Measurements from ENCODE around the gene PCGF5.
A peak's percentile ranks its signal among the peaks of the same experiment; 100 is the strongest.
"Not testable (repeated sequence)": the region's sequence is repeated elsewhere in the genome, so short reads cannot be mapped to it uniquely, and the experiment has no call there.

The PCGF5 gene

DNA sequence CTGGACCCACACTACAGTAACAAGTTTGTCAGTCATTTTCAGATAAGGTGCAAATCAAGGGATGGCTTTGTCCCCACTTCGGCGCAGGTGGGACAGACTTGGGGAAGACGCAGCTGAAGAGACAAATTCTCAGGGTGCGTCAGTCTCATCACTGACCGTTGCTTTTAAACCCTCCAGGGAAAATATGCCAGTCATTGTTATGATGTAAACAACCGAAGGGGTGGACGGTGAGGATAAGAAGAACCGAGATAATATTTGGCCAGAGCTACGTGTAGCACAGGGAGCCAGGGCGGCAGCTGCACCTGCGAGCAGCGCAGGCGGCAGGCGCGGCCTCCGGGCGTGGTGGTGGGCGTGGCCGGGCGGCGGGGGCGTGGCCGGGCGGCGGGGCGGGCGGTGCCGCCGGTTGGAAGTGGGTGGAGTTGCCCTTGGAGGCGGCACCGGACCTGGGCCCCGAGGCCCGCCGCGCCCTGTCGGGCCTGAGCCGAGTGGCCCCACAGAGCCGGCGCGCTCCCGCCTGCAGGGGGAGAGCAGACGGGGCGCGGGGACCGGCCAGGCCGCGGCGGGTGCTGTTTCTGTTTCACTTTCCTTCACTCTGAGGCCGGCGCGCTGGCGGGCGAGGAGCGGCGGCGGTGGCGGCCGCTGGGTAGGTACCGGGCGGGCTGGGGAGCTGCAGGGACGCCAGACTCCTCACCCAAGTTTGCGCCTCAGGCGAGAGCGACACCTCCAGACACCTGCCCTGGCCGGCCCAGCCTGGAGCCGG, at the start of gene PCGF5:
Gene PCGF5 (plus strand): TSS at position 470 of the 760 bp plus-strand sequence. CDS start 2,209 bp downstream, outside the sequence.
- peak; percentile 81 for DNase-seq (ENCODE audit: low read depth)

DNA sequence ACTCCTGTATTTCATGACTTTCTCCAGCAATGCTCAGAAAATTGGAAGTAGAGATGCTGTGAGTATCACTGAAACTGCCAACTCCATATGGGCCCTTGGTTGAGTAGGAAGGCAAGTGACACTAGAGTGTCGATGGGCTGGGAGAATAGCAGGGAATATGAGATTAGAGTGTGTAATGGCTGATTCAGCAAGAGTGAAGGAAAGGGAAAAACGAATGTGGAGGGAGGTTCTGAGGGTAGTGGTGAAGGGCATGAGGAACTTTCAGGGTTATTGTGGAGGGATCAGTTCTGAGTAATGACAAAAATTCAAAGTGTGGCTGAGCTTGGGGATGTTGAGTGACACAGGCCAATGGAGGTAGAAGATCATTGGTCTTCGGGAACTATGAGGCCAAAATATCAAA, 49.0 kb upstream of the PCGF5 start:
- DNase-seq (ENCODE audit: low read depth), result no peak

- no peak for DNase-seq (ENCODE audit: low read depth)
These were observed 48.1 kb upstream of the PCGF5 start for GRCh38 chr10:91172348-91172747.

GRCh38 chr10:91185239-91185875, 35.1 kb upstream of the PCGF5 start:
- no peak for DNase-seq (ENCODE audit: low read depth)

GRCh38 chr10:91187156-91187555, 33.3 kb upstream of the PCGF5 start:
- DNase-seq (ENCODE audit: low read depth), result no peak

DNA sequence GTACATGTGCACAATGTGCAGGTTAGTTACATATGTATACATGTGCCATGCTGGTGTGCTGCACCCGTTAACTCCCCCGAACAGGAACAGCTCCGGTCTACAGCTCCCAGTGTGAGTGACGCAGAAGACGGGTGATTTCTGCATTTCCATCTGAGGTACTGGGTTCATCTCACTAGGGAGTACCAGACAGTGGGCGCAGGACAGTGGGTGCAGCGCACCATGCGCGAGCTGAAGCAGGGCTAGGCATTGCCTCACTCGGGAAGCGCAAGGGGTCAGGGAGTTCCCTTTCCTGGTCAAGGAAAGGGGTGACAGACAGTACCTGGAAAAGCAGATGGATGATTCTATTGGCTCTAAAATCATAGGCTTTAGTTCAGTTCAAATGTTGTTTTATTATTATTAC, 32.5 kb upstream of the PCGF5 start:
- not testable (repeated sequence) for DNase-seq (ENCODE audit: low read depth)

DNA sequence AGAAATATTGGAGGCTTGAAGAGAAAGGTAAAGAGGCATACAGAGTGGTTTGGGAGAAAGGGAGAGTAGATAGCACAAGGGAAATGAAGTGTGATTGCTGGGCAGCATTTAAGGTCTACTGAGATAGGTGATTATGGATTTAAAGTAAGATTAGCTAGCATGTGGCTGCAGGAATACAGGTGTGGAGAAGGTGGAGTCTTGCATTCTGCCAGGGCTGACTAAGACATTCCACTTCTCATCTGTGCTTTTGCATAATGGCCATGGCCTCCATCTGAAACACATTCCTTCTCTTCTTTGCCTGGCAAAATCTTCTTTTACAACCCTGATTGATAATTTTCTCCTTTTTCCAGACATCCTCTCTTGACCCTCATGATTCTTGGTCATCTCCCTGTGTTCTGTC, 31.6 kb upstream of the PCGF5 start:
- no peak for DNase-seq (ENCODE audit: low read depth)

GRCh38 chr10:91190388-91190870, 30.0 kb upstream of the PCGF5 start:
- no peak for DNase-seq (ENCODE audit: low read depth)

GRCh38 chr10:91190876-91191583, 29.4 kb upstream of the PCGF5 start:
- DNase-seq (ENCODE audit: low read depth), result no peak

DNA sequence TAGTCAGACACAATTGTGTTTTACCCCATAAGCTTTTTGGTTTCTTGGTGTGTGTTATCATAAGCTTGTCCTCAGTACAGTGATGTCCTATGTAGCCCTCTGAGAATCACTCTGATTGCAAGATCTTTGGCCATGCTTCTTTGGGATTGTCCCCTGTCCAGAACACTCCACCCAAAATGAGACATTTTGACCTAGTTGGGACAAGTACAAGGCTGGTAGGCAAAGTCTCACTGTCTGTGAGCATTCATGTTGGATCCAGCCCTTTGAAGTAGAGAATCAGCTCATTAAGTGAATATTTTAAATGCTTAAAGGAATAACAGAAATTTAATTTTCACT, 28.9 kb upstream of the PCGF5 start:
- no peak for DNase-seq (ENCODE audit: low read depth)

- no peak for DNase-seq (ENCODE audit: low read depth)
These were observed 25.8 kb upstream of the PCGF5 start for GRCh38 chr10:91194497-91195179.

DNA sequence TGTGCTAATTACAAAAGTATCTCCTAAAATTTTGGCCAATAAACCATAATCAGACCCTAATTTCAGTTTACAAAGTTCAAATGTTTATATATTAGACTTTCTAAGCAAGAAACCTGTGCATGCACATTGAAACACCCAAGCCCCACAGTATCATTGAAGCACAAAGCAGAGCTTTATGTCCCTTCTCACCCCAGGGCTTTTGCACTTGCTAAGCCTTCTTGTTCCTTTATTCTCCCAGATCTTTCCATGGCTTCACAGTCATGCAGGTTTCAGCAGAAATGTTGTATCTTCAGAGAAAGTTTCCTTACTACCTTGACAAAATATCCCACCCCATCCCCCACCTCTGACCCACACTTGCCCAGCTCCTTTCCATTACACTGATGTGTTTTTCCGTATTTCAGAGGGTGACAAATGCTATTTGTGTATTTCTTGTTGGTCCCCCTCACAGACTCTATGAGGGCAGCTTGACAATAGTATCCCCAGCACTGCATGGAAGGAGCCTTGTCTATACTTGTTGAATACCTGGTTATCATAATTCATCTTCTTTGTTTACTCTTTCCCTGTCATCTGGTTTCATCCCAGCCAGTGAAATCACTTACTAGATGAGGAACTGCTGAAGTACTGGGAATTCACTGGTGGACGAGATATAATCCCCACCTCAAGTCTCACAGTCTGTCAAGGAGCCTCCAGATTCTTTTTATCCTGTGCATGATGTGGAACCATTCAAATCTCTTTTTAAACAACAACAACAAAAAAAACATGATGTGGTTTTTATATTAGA, 24.0 kb upstream of the PCGF5 start:
- DNase-seq (ENCODE audit: low read depth), result no peak

DNA sequence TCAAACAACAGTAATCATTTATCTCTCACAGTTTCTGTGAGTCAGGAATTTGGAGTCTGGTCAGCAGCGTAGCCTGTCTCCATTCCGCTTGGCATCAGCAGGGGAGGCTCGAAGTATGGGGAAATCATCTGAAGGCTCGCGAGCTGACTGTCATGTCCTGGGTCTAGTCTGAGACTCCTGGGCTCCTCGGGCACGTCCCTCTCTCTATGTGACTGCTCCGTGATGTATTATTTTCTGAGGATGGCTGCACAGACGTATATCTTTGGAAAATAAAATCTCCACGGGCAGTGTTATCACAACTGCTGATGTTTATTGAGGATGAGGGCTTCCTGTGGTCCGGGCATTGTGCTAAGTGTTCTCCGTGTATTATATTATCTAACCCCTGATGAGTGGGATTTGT, 23.3 kb upstream of the PCGF5 start:
- no peak for DNase-seq (ENCODE audit: low read depth)

DNA sequence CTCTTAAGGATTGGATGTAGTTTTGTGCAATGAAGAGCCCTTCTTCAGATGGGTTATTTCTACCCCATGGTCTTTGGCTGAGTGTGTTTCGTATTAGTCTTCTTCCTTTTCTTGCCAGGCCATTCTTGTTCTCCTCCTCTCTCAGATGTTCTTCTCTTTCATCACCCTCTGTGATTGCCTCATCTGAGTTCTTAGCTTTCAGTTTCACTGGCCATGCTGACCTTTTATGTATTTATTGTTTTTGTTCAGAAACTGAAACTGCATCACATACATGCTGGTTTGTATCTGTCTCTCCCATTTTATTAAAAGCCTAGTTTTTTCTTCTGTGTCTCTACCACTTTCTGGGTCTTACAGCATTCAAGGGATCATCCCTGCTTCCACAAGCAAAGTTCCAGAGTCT, 21.7 kb upstream of the PCGF5 start:
- no peak for DNase-seq (ENCODE audit: low read depth)

- DNase-seq (ENCODE audit: low read depth), result no peak
These were observed 19.9 kb upstream of the PCGF5 start for GRCh38 chr10:91200314-91201212.

- no peak for DNase-seq (ENCODE audit: low read depth)
These were observed 19.1 kb upstream of the PCGF5 start for GRCh38 chr10:91201213-91201996.

- DNase-seq (ENCODE audit: low read depth), result no peak
These were observed 14.0 kb upstream of the PCGF5 start for GRCh38 chr10:91206427-91206826.

DNA sequence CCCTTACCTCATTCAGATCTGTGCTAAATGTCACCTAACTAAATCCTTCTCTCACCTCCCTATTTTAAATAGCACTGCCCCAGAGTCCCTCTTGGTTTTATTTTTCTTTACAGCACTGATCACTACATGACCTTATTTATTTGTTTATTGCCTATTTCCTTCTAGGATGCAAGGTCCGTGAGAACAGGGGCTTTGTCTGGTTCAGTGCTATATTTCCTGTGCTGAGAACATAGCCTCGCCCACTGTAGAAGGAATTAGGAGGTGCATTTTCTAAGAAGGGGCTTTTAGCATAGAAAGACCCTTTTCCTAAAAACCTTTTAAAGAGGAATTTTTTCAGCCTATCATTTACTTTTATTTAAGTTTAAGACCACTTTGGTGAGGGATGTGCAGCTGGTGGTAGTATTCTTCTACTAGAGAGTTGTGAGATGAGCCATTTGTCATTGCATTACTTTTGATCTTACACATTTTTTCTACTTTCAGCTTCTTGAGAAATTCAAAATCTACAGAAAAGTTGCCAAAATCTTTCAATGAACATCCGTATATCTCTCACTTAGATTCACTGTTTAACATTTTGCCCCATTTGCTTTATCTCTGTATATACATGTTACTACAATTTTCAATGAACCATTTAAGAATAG, 13.5 kb upstream of the PCGF5 start:
- DNase-seq (ENCODE audit: low read depth), result no peak

DNA sequence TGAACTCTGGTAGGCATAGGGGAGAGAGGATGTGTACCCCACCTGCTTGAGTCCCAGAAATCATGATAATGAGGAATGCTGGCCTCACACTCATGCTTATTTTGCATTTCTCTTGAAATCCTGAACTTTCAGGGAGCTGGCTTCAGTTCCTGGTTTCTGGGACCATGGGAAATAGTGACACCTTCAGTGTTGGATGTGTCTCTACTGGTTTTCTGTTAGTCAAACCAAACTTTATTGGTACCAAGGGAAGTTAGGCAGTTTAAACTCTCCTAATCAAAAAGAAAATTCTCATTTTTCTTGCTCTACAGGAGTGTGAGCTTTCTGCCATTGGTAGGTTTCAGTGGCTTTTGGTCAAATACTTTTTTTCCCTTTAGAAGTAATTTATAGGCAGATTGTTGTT, 11.8 kb upstream of the PCGF5 start:
- DNase-seq (ENCODE audit: low read depth), result no peak

All from stimulated activated CD8-positive, alpha-beta memory T cell treated with anti-CD3 and anti-CD28 coated beads, Interleukin-15, amount 100 ng/mL, for 1 hour (primary cell).